Measurements from ENCODE around the gene DKK1. TPM values are rescaled to one million over a fixed set of nuclear protein-coding genes. Genes with fewer than 3 reads are reported as not detected.
A peak's percentile ranks its signal among the peaks of the same experiment; 100 is the strongest.

Gene DKK1
- total and polyA plus RNA-seq, 11 donors = 0.11 to 7.0 (median 0.62) TPM; not detected in 4

- no peak for TF ChIP-seq CTCF (IDR thresholded peaks at IDR 0.05)
- no peak for TF ChIP-seq POLR2A (IDR thresholded peaks at IDR 0.05)
- DNase-seq (no peak), ATAC-seq (peak in 3 of 4 donors; percentile 27 to 36 (median 33))
- Histone ChIP-seq H3K36me3 (no peaks in the 10 kb centered on the region), H3K4me1 (peaks cover 0 to 25% (median 4%) of the 10 kb centered on the region in 12 donors), H3K27ac (no peak overlapping the region), H3K27me3 (peaks cover 0 to 31% (median 6%) of the 10 kb centered on the region in 9 donors), H3K9me3 (no peaks in the 10 kb centered on the region), H3K4me3 (peak overlapping the region in 11 of 12 donors; percentile 30 to 70 (median 57))
- intact Hi-C loops (cut with DNase I) = loop anchor here in 2 of 10 donors (5.0 to 10.0 kb wide), 2 partner anchors 280 to 337 kb away; no protein-coding TSS in a partner anchor
- 11 to 18% (median 14%) methylated on average over 35 to 36 of the region's 36 CpGs for WGBS, 4 donors
Measured at GRCh38 chr10:52314822-52315552, 906 bp downstream of the DKK1 start.

GRCh38 chr10:52316001-52316400 is 1.9 kb downstream of the DKK1 start:
- H3K9me3 ChIP-seq = no peaks in the 10 kb centered on the region
- TF ChIP-seq POLR2A (IDR thresholded peaks at IDR 0.05) = no peak
- TF ChIP-seq CTCF (IDR thresholded peaks at IDR 0.05) = no peak
- H3K27me3 ChIP-seq = peaks cover 0 to 31% (median 6%) of the 10 kb centered on the region in 9 donors
- H3K4me1 ChIP-seq = peaks cover 0 to 25% (median 4%) of the 10 kb centered on the region in 12 donors
- H3K27ac ChIP-seq = no peak overlapping the region
- no peaks in the 10 kb centered on the region for H3K36me3 ChIP-seq
- WGBS, 4 donors = 58 to 74% (median 68%) methylated on average over 1 of the region's 1 CpG
- no peak for ATAC-seq
- DNase-seq = no peak
- H3K4me3 ChIP-seq = no peak overlapping the region
- intact Hi-C loops (cut with DNase I) = loop anchor here in 1 of 10 donors (10.0 kb wide), 1 partner anchor 279 kb away; no protein-coding TSS in a partner anchor

GRCh38 chr10:52316500-52316899 is 2.4 kb downstream of the DKK1 start:
- no peak overlapping the region for H3K27ac ChIP-seq
- 84 to 91% (median 87%) methylated on average over 4 of the region's 4 CpGs for WGBS, 4 donors
- peaks cover 0 to 25% (median 4%) of the 10 kb centered on the region in 12 donors for H3K4me1 ChIP-seq
- H3K4me3 ChIP-seq = no peak overlapping the region
- no peak for ATAC-seq
- no peak for DNase-seq
- intact Hi-C loops (cut with DNase I) = loop anchor here in 1 of 10 donors (10.0 kb wide), 1 partner anchor 278 kb away; no protein-coding TSS in a partner anchor
- H3K27me3 ChIP-seq = peaks cover 0 to 31% (median 6%) of the 10 kb centered on the region in 9 donors
- H3K36me3 ChIP-seq = no peaks in the 10 kb centered on the region
- TF ChIP-seq POLR2A (IDR thresholded peaks at IDR 0.05) (no peak), CTCF (IDR thresholded peaks at IDR 0.05) (no peak)
- H3K9me3 ChIP-seq = no peaks in the 10 kb centered on the region

GRCh38 chr10:52318136-52318701 is 4.1 kb downstream of the DKK1 start:
- H3K36me3 ChIP-seq = no peaks in the 10 kb centered on the region
- H3K27me3 ChIP-seq = peaks cover 0 to 16% (median 6%) of the 10 kb centered on the region in 9 donors
- H3K27ac ChIP-seq = no peak overlapping the region
- H3K4me1 ChIP-seq = peaks cover 0 to 21% (median 3%) of the 10 kb centered on the region in 12 donors
- no peaks in the 10 kb centered on the region for H3K9me3 ChIP-seq
- H3K4me3 ChIP-seq = no peak overlapping the region
- DNase-seq = no peak
- TF ChIP-seq CTCF (IDR thresholded peaks at IDR 0.05) = no peak
- no peak for TF ChIP-seq POLR2A (IDR thresholded peaks at IDR 0.05)
- ATAC-seq = no peak
- 67 to 72% (median 70%) methylated on average over 5 of the region's 5 CpGs for WGBS, 4 donors
- intact Hi-C loops (cut with DNase I) = loop anchor here in 1 of 10 donors (10.0 kb wide), 1 partner anchor 277 kb away; no protein-coding TSS in a partner anchor
